Mucosa of stomach (tissue), 1 donor: Measurements from ENCODE around the gene AUP1.
A peak's percentile ranks its signal among the peaks of the same experiment; 100 is the strongest.

Experiments used
- H3K27me3 ChIP-seq: one replicate; pipeline ENCODE4 v1.7.0; 2013; ENCODE audit warnings: mild to moderate bottlenecking, low read length; ENCODE audit not compliant: control insufficient read depth, insufficient read depth
- H3K36me3 ChIP-seq: one replicate; pipeline ENCODE4 v1.7.0; 2013; ENCODE audit warnings: low read length; ENCODE audit not compliant: control insufficient read depth, insufficient read depth
- H3K4me1 ChIP-seq: one replicate; pipeline ENCODE4 v1.7.0; 2013; ENCODE audit warnings: mild to moderate bottlenecking, low read length; ENCODE audit not compliant: control insufficient read depth, insufficient read depth
- H3K4me3 ChIP-seq: one replicate; pipeline ENCODE4 v1.7.0; 2013; ENCODE audit warnings: low read length
- H3K9ac ChIP-seq: one replicate; pipeline ENCODE4 v1.7.0; 2013; ENCODE audit warnings: mild to moderate bottlenecking, low read length, moderate library complexity
- H3K9me3 ChIP-seq: one replicate; pipeline ENCODE4 v1.7.0; 2013; ENCODE audit warnings: mild to moderate bottlenecking, low read length, moderate library complexity; ENCODE audit not compliant: control insufficient read depth
- donor health status: Pancreatic carcinoma.

Gene AUP1

DNA sequence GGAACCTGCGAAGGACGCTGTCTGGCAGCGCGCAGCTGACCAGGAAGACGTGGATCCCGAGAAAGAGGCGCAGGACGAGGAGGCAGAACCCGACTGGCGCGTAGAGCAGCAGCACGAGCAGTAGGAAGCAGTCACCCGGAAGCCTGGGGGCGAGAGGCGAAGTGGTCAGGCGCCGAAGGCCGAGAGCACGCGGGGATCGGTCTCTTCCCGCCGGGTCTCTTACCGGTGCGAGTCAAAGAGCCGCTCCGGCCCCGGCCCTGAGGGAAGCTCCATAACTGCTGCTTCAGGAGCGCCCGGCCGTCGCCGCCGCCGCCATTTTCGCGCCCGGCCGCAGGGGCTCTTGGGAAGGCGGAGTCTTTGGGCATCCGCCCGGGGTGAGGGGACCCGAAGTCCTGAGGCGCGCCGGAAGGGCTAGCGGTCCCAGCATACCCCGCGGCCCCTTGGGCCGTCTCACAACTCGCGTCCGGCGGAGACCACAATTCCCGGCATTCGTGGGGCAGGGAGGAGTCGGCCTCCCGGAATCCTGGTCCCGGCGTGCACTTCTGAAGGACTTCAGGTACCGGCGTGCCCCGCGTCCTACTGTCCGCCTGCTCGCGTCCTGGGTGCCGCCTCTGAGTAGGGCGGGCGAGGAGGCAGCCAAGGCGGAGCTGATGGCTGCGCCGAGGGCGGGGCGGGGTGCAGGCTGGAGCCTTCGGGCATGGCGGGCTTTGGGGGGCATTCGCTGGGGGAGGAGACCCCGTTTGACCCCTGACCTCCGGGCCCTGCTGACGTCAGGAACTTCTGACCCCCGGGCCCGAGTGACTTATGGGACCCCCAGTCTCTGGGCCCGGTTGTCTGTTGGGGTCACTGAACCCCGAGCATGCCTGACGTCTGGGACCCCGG, at the start of gene AUP1, which contains the start of gene HTRA2:
AUP1 (minus strand) TSS at position 350 of the 882 bp plus-strand sequence; CDS start at position 273, 77 bp downstream.
HTRA2 (plus strand) TSS at position 577 of the 882 bp plus-strand sequence; CDS start at position 651, 74 bp downstream.
- no peaks in the 10 kb centered on the region for H3K9me3 ChIP-seq
- H3K4me3 ChIP-seq, result peak within 1 kb of the TSS; percentile 95
- peaks cover 31% of the 10 kb centered on the region for H3K4me1 ChIP-seq
- peaks cover 16% of the 10 kb centered on the region for H3K36me3 ChIP-seq
- no peaks in the 10 kb centered on the region for H3K27me3 ChIP-seq
- peak within 1 kb of the TSS; percentile 94 for H3K9ac ChIP-seq

DNA sequence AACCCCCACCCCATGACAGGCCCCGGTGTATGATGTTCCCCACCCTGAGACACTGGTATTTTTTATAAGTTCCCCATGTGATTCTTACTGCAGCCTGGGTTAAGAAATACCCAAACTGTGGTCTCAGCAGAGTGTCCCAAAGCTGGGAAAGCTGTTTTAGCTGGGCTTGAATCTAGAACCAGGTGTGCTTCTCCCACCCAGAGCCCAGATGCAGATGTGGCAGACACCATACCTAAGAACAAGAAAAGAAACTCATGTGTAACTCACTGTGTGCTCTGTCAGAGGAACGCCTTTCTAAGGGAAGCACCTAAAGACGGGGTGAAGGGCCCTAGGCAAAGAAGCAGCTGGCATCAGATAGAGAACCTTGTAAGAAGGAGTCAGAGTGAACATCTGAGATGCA, 48.9 kb upstream of the AUP1 start:
- Histone ChIP-seq H3K36me3 (no peaks in the 10 kb centered on the region), H3K9ac (no peak overlapping the region), H3K4me1 (no peaks in the 10 kb centered on the region), H3K9me3 (no peaks in the 10 kb centered on the region), H3K4me3 (no peak overlapping the region), H3K27me3 (no peaks in the 10 kb centered on the region)

GRCh38 chr2:74577448-74577847, 47.9 kb upstream of the AUP1 start:
- Histone ChIP-seq H3K4me3 (no peak overlapping the region), H3K9me3 (no peaks in the 10 kb centered on the region), H3K4me1 (no peaks in the 10 kb centered on the region), H3K27me3 (no peaks in the 10 kb centered on the region), H3K9ac (no peak overlapping the region), H3K36me3 (no peaks in the 10 kb centered on the region)

DNA sequence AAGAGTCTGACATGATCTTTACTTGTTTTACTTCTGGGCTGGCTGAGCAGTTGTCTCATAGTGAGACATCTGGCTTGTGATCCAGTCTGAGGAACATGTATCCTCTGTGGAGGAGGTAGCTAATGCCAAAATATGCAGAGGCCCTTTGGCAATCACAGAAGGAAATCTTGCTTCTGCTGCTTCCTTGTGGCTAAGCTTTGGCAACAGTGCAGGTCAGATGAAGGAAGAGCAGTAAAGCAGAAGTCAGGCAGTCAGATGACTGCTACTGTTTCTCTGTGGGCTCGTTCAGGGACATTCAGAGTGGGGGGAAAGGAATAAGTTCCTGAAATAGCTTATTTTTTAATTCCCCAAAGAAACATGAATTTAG, 47.3 kb upstream of the AUP1 start:
- no peaks in the 10 kb centered on the region for H3K27me3 ChIP-seq
- no peaks in the 10 kb centered on the region for H3K9me3 ChIP-seq
- no peak overlapping the region for H3K9ac ChIP-seq
- H3K36me3 ChIP-seq, result no peaks in the 10 kb centered on the region
- H3K4me3 ChIP-seq, result no peak overlapping the region
- no peaks in the 10 kb centered on the region for H3K4me1 ChIP-seq

DNA sequence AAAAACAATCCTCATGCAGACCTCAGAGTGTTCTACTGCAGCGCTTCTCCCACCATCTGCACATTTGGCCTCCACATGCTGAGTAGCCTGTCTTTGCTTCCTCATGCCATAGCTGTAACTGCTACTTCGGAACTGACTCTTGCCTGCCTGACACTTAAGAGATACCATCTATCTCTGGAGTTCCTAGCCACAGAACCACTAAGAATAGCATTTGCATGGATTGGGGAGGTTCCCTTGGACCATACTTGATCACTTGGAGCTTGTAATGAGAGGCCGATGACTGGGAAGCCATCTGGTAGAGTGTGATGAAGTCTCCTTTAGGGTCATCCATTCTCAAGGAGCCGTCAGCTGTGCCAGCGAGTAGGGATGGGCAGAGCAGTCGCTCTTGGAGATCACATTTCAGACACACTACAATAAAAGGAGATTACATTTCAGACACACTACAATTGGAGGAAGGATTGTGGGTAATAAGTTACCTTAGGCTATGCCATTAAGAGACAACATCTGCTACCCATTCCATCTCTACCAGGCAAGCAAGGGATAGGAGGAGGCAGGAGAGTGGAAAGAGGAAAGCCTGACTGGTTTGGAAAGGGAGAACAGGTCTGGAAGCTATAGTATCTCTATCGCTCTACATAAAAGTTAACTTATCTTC, 46.8 kb upstream of the AUP1 start:
- Histone ChIP-seq H3K9ac (no peak overlapping the region), H3K36me3 (no peaks in the 10 kb centered on the region), H3K4me1 (no peaks in the 10 kb centered on the region), H3K27me3 (no peaks in the 10 kb centered on the region), H3K4me3 (no peak overlapping the region), H3K9me3 (no peaks in the 10 kb centered on the region)

GRCh38 chr2:74575320-74575719, 45.8 kb upstream of the AUP1 start:
- Histone ChIP-seq H3K4me3 (no peak overlapping the region), H3K4me1 (no peaks in the 10 kb centered on the region), H3K27me3 (no peaks in the 10 kb centered on the region), H3K9me3 (no peaks in the 10 kb centered on the region), H3K9ac (no peak overlapping the region), H3K36me3 (no peaks in the 10 kb centered on the region)

GRCh38 chr2:74573747-74574562, 44.4 kb upstream of the AUP1 start:
- Histone ChIP-seq H3K9ac (no peak overlapping the region), H3K36me3 (no peaks in the 10 kb centered on the region), H3K27me3 (no peaks in the 10 kb centered on the region), H3K9me3 (no peaks in the 10 kb centered on the region), H3K4me1 (no peaks in the 10 kb centered on the region), H3K4me3 (no peak overlapping the region)

- no peaks in the 10 kb centered on the region for H3K4me1 ChIP-seq
These were observed 42.8 kb upstream of the AUP1 start for GRCh38 chr2:74572178-74572925.

DNA sequence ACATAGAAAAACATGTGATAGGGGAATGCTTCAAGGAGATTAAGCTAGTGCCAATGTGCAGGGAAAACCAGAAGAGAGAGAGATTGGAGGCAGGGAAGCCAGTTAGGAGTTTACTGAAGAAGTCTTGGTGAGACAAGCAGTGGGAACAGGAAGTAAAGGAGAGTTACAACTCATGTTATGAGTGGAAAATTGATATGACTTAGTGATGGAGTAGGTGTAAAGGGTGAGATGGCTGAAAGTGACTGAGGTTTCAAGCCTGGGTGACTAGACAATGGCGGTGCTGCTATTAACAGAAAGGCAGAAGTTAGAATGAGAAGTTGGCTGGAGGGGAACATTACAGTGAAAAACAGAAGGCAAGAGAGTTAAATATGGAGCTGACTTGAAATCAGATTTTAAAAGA, 41.6 kb upstream of the AUP1 start:
- Histone ChIP-seq H3K4me1 (no peaks in the 10 kb centered on the region), H3K9me3 (no peaks in the 10 kb centered on the region), H3K4me3 (no peak overlapping the region), H3K36me3 (no peaks in the 10 kb centered on the region), H3K27me3 (no peaks in the 10 kb centered on the region), H3K9ac (no peak overlapping the region)

More at GRCh38 chr2:74572178-74572925, 42.8 kb upstream of the AUP1 start:
- H3K9me3 ChIP-seq, result no peaks in the 10 kb centered on the region
- no peaks in the 10 kb centered on the region for H3K36me3 ChIP-seq
- H3K27me3 ChIP-seq, result no peaks in the 10 kb centered on the region
- no peak overlapping the region for H3K9ac ChIP-seq
- H3K4me3 ChIP-seq, result no peak overlapping the region

DNA sequence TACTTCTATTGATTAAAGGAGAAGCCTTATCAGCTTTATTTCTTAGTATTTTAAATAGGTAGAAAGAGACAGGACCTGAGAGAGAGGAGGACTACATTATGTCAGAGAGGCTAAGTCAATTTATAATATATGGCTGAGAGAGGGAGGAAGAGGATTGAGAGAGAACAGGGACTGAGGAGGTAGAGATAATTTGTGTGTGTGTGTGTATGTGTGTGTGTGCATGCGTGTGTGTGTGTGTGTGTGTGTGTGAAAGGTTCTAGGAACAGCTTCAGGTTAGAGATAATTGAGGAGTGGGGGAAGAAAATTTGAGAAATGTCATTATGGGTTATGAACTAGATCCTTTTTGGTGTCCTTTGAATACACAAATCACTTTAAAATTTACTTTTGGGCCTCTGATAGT, 40.2 kb upstream of the AUP1 start:
- H3K9ac ChIP-seq, result no peak overlapping the region
- H3K27me3 ChIP-seq, result no peaks in the 10 kb centered on the region
- no peaks in the 10 kb centered on the region for H3K9me3 ChIP-seq
- H3K4me3 ChIP-seq, result no peak overlapping the region
- H3K36me3 ChIP-seq, result no peaks in the 10 kb centered on the region
- H3K4me1 ChIP-seq, result no peaks in the 10 kb centered on the region

GRCh38 chr2:74567881-74568280, 38.4 kb upstream of the AUP1 start:
- Histone ChIP-seq H3K9ac (no peak overlapping the region), H3K4me3 (no peak overlapping the region), H3K36me3 (no peaks in the 10 kb centered on the region), H3K4me1 (no peaks in the 10 kb centered on the region), H3K9me3 (no peaks in the 10 kb centered on the region), H3K27me3 (no peaks in the 10 kb centered on the region)
